GM18858 (cell line): ENCODE results near the gene PKNOX2.

Experiments
- ATAC-seq: cut with Tn5 transposase; IDR thresholded peaks from one replicate; pipeline ENCODE4 v1.9.1; 2021; ENCODE audit not compliant: unreplicated experiment

Gene PKNOX2

DNA sequence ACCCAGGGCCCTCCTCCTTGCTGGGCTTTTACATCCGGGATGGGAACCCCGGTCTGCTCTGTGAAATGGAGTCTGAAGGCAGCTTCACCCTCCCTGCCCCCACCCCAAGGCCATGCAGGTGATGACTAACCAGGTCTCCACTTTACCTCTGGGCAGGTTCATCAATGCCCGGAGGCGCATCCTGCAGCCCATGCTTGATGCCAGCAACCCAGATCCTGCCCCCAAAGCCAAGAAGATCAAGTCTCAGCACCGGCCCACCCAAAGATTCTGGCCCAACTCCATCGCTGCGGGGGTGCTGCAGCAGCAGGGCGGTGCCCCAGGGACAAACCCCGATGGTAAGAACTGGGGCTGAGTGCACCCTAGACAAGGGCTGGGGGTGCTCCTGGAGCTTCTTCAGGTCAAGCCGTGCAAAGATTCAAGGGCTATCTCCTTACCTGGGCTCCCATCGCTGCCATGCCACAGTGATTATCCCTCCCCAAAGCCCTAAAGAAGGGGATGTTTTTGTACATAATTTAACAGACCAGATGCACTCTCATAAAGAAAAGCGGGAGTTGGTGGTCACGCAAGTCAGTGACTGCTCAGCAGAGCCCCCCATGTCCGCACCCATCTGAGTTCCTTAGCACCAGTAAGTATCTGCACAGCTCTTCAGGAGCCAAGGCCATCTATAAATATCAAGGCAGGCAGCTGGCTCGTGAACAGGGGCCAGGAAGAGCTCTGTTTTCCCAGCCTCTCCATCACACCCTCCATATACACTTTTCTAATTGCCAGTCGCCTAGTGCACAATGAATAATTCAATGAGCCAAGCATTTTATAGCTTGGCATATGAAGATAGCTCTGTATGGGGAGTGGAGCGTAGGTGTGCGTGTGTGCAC lies 265.5 kb downstream of the PKNOX2 start:
- no peak for ATAC-seq

DNA sequence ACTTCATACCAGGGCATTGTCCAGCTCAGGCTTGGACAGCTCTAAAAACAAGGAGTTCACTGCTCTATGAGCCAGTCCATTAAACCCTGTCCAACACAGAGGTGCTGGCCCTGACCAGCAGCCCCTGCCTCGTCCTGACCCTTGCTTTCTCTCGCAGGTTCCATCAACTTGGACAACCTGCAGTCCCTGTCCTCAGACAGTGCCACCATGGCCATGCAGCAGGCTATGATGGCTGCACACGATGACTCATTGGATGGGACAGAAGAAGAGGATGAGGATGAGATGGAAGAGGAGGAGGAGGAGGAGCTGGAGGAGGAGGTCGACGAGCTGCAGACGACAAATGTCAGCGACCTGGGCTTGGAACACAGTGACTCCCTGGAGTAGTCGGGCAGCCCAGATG lies 266.5 kb downstream of the PKNOX2 start:
- no peak for ATAC-seq

DNA sequence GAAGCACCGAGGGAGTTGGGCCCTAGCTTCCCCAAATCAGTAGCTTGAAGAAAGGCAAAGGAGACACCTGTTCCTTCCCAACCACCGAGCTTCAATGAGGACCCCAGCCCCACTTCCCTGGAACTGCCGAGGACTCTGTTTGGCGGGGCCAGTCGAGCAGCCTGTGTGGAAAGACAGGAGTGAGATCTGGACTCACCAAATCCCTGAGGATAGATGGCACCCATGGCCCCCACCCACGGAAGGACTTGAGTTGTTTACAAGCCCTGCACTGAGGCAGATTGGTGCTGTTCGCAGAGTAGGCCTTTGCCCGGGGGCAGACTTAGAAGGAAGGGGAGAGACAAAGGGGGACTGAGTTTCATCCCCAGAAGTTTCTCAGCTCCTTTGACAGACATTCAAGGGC lies 266.9 kb downstream of the PKNOX2 start:
- ATAC-seq = no peak

DNA sequence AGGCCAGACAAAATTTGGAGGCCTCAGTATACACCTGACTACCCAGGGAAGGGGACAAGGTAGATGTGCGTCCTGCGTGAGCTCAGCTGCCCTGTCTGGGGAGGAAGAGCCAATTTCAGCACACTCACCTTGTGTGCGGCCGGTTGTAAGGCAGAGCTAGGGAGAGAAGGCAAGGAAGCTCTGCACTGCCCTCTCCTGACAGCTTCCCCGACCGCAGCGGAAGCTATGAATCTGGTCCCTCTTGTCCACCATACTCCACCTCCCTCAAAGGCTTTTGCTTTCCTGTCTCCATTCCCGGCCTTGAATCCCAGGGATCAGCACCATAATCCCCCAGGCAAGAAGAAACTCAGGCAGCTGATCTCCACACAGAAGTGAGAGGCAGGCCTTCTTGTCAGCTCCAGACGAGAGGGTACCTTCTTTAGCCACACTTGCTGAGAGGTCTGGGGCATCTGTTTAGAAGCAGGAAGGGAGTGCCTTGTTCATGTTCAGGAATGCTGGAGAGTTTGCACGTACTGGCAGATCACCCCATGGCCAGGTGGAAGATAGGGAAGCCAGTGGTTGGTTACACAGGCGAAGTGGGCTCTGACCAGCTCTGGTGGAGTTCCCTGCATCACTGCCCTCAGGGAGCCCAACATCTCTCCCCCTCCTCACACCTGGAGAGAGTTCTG lies 269.0 kb downstream of the PKNOX2 start:
- no peak for ATAC-seq

DNA sequence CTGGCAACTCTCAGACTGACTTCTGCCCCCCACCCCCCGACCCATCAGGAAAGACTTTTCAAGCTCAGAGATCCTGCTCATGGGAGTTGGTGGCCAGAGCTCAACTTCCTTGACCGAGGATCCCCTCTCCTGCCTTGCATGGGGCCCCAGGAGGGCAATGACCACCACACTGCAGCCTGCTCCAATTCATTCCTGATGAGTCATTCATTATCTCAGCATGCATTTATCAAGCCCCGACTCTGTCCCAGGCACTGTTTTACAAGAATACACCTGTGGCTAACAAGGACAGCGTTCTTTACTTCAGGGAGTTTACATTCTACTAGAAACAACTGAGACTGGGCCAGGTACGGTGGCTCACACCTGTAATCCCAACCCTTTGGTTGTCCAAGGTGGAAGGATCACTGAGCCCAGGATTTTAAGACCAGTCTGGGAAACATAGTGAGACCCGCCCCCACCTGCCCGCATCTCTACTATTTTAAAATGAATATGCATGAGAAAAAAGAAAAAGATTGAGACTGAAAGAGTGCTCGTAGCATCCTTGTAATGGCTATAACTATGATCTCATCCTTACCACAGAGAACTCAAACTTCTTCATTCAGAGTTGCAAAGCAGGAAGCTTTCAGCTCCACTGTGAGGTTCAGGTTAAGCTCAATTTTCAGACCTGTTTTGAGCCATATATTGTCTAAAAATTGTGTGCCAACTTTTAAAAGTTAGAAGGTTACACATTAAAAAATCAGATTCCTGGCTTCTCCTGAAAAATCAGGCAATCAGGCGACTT lies 271.1 kb downstream of the PKNOX2 start:
- ATAC-seq = no peak

DNA sequence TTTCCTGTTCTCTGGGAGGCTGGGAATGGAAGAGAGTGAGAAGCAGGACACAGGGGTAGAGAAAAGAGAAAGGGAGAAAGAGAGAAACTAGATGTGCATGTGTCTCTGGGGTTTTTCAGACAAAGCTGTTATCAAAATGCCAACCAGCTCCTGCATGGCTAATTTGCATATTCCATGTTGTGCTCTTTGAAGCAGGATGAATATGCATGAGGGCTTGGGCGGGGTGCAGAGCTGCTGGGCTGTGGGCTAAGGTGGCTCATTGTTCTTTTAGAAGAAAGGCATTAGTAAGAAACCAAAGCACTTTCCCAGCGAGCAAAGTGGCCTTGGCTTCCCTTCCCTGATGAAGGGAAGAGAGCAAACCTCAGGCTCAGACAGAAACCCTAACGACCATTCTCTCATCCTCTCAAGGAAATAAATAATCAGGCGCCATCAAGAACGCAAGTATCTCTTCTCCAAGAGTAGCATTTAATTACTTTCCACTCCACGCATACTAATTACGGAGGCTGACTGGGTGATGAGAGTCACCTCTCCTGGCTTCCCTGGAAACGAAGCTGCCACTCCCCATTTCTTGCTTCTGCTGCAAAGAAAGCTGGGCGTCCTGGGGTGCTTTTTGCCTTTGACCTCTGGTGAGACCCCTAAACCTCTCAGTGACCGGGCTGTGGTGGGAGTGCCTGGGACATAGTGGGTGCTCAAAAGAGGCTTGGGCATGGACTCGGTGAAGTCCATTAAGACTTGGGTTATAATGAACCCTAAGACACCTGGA lies 277.3 kb downstream of the PKNOX2 start:
- ATAC-seq = no peak

DNA sequence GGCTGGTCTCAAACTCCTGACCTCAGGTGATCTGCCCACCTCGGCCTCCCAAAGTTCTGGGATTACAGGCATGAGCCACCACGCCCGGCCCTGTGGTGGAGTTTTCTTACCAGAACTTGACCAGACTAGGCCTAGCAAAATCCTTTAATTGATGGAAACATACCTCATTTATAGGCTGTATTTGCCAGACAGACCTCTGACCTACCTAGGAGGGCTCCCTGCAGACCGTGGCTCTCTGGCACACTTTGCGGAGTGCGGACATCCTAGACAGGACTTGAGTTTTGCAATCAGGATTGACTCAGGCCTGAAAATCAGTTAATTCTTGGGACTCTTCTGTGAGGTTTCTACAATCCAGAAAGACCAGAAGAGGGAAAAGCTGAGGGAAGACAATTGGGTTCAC lies 278.4 kb downstream of the PKNOX2 start:
- ATAC-seq = no peak

DNA sequence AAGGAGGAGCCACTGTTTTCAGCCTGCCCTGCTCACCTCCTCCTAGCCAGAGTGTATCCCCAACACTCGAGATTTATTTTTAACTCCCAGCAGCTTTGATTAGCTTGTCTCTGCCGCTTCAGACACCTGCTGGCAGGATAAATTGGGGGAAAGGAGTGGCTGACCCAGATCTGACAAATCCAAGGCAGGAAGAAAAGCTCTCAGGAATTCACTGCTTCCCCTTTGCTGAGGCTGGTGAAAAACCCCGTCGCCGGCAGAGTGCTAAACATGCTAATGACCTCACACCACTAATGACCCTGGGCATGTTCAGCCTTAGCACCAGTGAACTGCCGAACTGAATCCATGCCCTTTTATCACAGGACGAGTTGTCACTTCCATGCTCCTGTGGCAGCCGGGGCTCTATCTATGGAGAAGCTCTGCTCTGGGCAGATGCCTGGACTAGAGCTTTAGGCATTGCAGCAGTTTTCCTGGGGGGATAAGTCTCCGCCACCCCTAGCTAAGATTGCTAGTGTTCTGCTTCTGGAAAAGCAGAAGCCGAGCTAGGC lies 279.3 kb downstream of the PKNOX2 start:
- no peak for ATAC-seq

DNA sequence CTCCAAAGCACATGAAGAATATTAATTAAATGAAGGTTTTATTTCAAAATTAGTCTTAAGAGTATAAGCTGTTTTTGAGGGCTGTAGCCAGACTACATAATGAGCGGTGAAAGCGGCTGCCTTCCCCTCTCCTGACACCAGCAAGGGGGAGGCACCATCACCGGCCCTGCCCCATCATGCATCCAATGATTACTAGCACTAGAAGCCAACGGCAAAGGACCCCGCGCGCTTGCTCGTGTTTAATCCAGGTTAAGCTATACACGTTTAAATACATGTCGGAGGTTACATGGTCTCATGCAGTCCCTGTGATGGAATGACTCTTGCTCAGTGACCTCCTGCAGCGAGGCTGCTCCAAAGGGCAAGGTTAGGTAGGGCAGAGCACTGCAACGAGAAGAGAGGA lies 281.2 kb downstream of the PKNOX2 start:
- ATAC-seq = no peak

DNA sequence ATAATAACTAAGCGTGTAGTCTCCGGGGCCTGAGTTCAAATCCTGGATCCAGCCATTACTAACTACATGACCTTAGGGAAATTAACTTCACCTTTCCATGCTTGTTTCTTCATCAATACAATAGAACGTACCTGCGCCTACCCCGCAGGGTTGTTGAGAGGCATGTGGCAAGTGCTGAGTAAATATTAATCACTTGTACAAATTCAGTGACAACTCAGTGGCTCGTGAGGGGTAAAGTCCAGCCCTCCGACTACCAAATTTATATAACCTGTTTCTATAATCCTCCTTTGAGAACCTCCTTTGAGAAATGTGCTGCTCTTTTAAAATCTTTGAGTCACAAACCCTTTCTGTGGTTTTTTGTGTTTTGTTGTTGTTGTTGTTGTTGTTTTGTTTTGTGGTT lies 281.7 kb downstream of the PKNOX2 start:
- ATAC-seq = no peak

DNA sequence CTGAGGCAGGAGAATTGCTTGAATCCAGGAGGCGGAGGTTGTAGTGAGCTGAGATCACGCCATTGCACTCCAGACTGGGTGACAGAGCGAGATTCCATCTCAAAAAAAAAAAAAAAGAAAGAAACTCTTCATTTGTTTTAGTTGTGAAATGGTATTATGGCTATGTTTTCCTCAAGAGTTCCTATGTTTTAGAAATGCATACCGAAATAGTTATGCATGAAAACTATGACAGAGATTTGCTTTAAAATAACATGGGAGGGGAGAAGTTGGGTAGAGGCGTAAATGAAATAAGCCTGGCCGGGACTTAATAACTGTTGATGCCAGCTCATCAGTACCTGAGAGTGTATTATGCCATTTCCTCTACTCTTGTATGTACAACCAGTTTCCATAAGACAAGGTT lies 283.2 kb downstream of the PKNOX2 start:
- no peak for ATAC-seq

DNA sequence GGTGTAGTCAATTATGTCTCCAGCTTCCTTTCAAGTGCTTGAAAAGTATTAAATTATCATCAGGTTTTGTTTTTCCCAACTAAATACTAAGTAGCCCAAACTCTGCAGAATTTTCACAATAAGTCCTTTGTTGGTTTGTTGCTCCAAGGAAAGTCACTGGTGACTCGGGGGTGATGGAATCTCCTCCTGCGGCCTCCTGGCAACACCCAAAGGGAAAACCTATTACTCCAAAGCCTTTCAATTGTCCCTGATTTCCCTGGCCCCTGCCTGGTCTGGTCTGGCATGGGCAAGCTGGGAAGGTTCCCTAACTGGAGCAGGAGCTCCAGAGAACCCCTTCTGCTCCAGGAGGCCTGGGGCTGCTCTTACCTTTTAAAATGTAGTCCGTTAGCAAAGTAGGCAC lies 283.6 kb downstream of the PKNOX2 start:
- no peak for ATAC-seq

DNA sequence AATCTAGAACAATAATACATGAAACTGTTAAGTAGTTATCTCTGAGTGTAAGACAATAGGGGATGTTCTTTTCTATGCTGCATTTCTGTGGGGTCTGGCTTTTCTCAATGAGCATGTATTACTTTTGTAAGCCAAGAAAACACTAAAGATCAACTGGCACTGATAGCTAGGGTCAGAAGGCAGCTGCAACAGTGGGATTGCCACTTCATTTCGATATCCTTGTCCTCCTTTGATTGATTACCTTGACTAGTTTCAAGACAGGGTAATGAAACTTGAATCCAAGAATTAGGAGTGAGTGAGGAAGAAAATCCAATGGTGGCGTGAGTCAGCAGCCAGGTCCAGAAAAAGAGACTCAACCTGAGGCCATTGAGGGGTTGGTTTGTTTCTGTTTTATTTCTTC lies 285.0 kb downstream of the PKNOX2 start:
- ATAC-seq = no peak

DNA sequence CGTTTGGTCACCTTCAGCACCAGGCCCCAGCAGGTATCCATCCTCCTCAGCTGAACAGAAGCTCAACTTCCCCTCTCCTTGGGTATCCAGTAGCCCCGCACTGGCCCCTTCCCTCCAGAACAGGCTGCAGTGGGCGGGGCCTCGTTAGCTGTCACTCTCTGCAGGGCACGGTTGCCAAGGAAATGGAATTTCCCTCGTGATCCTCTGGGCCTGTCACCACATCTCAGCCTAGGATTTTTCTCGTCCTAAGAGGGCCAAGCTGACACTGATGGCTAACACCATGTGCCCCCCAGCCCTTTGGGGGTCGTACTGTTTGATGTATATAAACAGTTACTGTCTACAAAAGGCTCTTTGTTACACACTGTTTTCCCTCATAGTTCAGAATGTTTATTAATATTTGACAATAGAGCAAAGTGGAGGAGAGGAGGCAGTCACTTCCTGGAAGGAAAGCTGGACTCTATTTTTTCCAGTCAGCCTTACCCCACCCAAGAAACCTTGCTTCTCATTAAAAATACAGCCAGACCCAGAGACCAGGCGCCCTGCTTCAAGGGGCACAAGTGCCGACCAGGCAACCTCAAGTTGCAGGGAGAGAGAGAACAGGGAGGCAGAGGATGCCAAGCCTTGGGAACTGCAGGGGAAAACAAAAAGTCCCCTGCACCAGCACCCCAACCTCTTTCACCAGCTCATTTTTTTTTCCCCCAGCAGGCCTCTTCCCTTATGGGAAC lies 287.0 kb downstream of the PKNOX2 start:
- ATAC-seq = no peak

DNA sequence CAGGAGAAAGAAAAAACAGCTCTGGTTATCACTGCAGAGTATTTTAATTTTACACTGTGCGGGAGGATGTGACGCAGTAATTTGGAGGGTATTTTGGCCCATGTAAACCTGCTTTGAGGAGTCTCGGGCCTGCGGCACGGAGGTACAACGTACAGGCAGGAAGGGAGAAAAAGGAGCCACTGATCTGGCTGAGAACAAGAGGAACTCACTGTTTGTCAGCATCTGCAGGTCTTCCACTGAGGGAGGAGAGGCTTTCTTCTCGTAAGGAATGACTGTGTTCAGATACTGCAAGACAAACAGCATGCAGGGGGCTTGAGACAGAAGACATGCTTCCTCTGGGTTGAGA lies 287.5 kb downstream of the PKNOX2 start:
- ATAC-seq = no peak

DNA sequence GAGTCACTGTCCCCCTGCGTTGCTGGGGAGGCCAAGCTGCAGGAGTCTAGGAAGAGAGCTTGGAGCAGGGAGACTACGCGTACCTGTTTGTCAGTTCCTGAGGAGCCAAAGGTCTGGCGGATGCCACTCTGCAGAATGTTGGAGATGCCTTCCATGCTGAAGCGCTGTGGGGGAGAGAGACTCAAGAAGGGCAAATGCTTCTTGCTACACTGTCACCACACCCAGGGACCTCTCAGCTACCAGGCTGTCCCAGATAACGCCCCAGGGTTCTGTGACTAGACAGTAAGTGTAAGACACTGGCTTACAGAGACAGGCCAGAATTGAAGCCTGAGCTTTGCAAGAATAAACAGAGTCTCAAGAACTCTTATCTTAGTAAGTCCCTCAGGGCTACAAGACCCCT lies 289.5 kb downstream of the PKNOX2 start:
- ATAC-seq = no peak

DNA sequence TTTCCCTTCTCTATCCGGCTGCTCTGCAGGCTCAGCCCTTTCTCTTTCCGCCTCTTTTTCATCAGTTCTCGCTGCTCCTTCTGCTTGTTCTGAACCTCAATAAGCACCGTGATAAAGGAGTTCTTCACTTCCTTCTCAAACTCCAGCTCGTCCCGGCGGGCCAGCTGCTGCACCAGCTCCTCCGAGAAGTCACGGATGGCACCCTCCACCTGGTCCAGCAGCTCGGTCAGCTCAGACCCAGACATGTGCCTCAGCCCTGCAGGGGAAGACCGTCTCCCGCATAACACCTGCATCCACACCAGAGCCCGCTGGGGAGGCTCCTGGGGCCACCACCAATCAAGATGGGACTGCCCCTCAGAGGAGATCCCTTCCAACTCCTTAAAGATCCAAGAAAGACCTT lies 291.3 kb downstream of the PKNOX2 start:
- no peak for ATAC-seq

DNA sequence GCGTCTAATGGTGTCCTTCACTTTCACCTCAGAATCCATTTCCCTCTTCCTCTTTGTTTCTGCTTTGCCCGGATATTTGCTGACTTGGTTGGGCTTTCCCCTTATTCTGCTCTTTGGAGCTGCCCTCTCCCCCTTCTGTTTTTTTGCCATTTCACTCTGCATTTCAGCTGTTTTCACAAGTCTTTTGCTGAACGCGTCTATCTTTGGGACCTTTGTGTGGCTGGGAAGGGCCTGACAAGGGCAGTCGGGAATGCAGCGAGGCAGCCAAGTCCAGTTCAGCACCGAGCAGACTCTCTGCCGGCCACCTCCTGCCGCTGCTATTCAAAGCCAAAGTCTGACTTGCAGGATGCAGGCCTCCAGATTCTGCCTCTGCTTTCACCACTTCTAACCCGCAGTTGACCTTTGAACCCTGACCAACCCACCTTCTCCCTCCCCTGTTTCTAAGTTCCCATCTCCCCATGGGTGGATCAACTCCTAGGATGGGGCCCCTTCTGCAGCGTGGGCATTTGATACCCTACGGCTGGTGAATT lies 293.3 kb downstream of the PKNOX2 start:
- ATAC-seq = no peak

DNA sequence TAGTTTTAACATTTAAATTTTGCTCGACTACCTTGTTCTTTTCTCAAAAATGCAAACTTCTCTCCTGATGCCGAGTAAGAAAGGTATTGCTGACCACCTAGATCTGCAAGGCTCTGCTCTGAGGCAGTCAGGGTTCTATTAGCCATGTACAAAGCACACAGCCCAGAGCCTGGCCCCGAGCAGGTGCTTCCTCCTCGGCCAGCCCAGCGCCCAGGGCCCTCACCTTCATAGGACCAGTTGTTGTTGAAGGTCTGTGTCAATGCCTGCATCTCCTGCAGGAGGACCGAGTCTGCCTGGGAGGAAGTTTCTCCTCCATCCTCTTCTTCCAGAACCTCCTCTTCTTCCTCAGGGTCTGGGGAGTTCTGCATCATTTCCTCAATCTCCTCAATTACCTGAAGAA lies 295.7 kb downstream of the PKNOX2 start:
- ATAC-seq = no peak
